Measurements from ENCODE around the gene COPS3.

- TF ChIP-seq MAX (IDR thresholded peaks at IDR 0.05) (no peak), EP300 (IDR thresholded peaks at IDR 0.05; ENCODE audit: borderline replicate concordance) (no peak)
Observed at GRCh38 chr17:17226451-17227265, 54.4 kb downstream of the COPS3 start.
